ENCODE results near the gene KIF1B. TPM values are rescaled to one million over a fixed set of nuclear protein-coding genes. Genes with fewer than 3 reads are reported as not detected.
A peak's percentile ranks its signal among the peaks of the same experiment; 100 is the strongest.

KIF1B gene
- polyA plus RNA-seq, 1 of the 3 experiments (the other 2 are of a cell fraction) = 6.8 TPM

DNA sequence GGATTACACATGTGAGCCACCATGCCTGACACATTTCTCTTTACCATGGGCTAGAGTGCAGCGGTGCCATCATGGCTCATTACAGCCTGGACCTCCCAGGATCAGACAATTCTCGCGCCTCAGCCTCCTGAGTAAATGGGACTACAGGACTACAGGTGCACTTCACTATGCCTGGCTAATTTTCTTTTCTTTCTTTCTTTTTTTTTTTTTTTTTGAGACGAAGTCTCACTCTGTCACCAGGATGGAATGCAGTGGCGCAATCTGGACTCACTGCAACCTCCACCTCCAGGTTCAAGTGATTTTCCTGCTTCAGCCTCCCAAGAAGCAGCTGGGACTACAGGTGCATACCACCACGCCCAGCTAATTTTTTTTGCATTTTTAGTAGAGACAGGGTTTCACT, 14.8 kb upstream of the KIF1B start (continued):
- TF ChIP-seq REST (IDR thresholded peaks at IDR 0.05; ENCODE audit: low read depth, low read length) (no peak), FOXJ3 (CRISPR knock-in tag; IDR thresholded peaks at IDR 0.05) (no peak), TAF1 (IDR thresholded peaks at IDR 0.05; ENCODE audit: borderline replicate concordance, low read depth, low read length) (no peak)

DNA sequence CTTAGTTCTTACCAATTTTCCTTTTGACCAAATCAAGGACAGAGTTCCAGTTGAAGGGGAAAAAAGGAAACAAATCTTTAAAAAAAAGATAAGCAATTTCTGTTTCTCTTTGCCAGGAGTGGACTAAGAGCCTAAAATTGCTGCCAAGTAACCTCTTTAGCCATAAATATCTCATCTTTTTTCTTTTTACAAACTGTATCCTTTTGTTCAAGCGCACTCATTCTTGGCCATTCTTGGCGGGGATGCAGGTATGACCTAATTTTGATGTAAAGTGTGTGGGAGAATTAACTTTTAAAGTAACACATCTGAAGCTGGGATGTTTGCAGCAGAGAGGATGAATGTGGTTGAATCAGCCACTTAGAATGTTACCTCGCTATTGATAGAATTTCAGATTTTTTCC, 13.4 kb upstream of the KIF1B start:
- peak; percentile 47; the same call in 1 of the 2 replicates for TF ChIP-seq NFIC (IDR thresholded peaks at IDR 0.05; ENCODE audit: borderline replicate concordance)
- TF ChIP-seq MEF2A (IDR thresholded peaks at IDR 0.05; ENCODE audit: borderline replicate concordance, low read depth) = no peak; the same call in 1 of the 2 replicates
- TF ChIP-seq TAF1 (IDR thresholded peaks at IDR 0.05; ENCODE audit: borderline replicate concordance, low read depth, low read length) = no peak
- no peak for TF ChIP-seq ELF1 (IDR thresholded peaks at IDR 0.05)
- TF ChIP-seq YY1 (IDR thresholded peaks at IDR 0.05; ENCODE audit: low read depth) = no peak
- TF ChIP-seq CHD2 (IDR thresholded peaks at IDR 0.05; ENCODE audit: low read length, partially characterized antibody) = no peak
- peak; percentile 25; the same call in 1 of the 2 replicates for TF ChIP-seq TCF12 (IDR thresholded peaks at IDR 0.05)
- no peak for TF ChIP-seq GATA2 (CRISPR knock-in tag; IDR thresholded peaks at IDR 0.05)
- no peak for TF ChIP-seq FOXJ3 (CRISPR knock-in tag; IDR thresholded peaks at IDR 0.05)
- no peaks in the 10 kb centered on the region for H3K9me3 ChIP-seq
- POLR2A ChIA-PET = no interaction called here
- peaks cover 10% of the 10 kb centered on the region for H3F3A ChIP-seq (replicated peaks; ENCODE audit: insufficient read depth)
- DNase-seq = no peak
- peak overlapping the region; percentile 54; the same call in 1 of the 2 replicates for H3K4me2 ChIP-seq
- CTCF ChIA-PET = interaction anchor here (2.1 kb wide), 1 partner anchor 13 kb away, joined by 13 read pairs; the partner anchor contains the start of gene KIF1B
- no peaks in the 10 kb centered on the region for H4K20me1 ChIP-seq (ENCODE audit: insufficient read depth)
- WGBS (ENCODE audit: low lambda C conversion rate) = 49% methylated on average over 3 of the region's 3 CpGs
- 0 out of 4 replicates have a peak overlapping the region, but pooled peaks of 1 of the 2 experiments have one; percentile 17 for H3K4me3 ChIP-seq (ENCODE audit: low read depth in 2 of 2, low read length in 1 of 2)
- peak overlapping the region; percentile 58 for H2AFZ ChIP-seq (ENCODE audit: low read depth)
- no peaks in the 10 kb centered on the region for H3K79me2 ChIP-seq (ENCODE audit: insufficient read depth)
- no peaks in the 10 kb centered on the region for H3K27me3 ChIP-seq (ENCODE audit: insufficient read depth)
- 0 out of 2 replicates have a peak overlapping the region, but pooled peaks have one; percentile 15 for H3K9ac ChIP-seq
- peaks cover 0 to 2% of the 10 kb centered on the region in 2 experiments; a peak in 1 of 4 replicates for H3K4me1 ChIP-seq (ENCODE audit: control insufficient read depth in 1 of 2, insufficient read depth in 2 of 2, low read depth in 1 of 2, low read length in 1 of 2)
- H3K36me3 ChIP-seq (replicated peaks in 1 of 2; ENCODE audit: control insufficient read depth in 1 of 2, insufficient read depth in 2 of 2, low read length in 1 of 2) = no peaks in the 10 kb centered on the region
- peak overlapping the region in 1 of 2 experiments; percentile 59; a peak in 2 of 4 replicates for H3K27ac ChIP-seq (ENCODE audit: low read depth in 2 of 2, low read length in 1 of 2)
- no peaks in the 10 kb centered on the region for H3K9me2 ChIP-seq

GRCh38 chr1:10200620-10201019, 9.8 kb upstream of the KIF1B start:
- H3K79me2 ChIP-seq (ENCODE audit: insufficient read depth) = no peaks in the 10 kb centered on the region
- no peak overlapping the region for H3K4me2 ChIP-seq
- H3K9ac ChIP-seq = no peak overlapping the region
- no peak overlapping the region for H3K4me3 ChIP-seq (ENCODE audit: low read depth in 2 of 2, low read length in 1 of 2)
- 95% methylated on average over 4 of the region's 4 CpGs for WGBS (ENCODE audit: low lambda C conversion rate)
- no peaks in the 10 kb centered on the region for H4K20me1 ChIP-seq (ENCODE audit: insufficient read depth)
- H3K9me3 ChIP-seq = no peaks in the 10 kb centered on the region
- no peaks in the 10 kb centered on the region for H3K9me2 ChIP-seq
- H3K27ac ChIP-seq (ENCODE audit: low read depth in 2 of 2, low read length in 1 of 2) = no peak overlapping the region
- DNase-seq = no peak
- ChIA-PET CTCF (interaction anchor here (0.6 to 2.8 kb wide), 2 partner anchors 9 to 137 kb away, joined by 3 to 30 read pairs; partner anchors contain the start of gene KIF1B), POLR2A (no interaction called here)
- H3K27me3 ChIP-seq (ENCODE audit: insufficient read depth) = no peaks in the 10 kb centered on the region
- no peaks in the 10 kb centered on the region for H3K36me3 ChIP-seq (replicated peaks in 1 of 2; ENCODE audit: control insufficient read depth in 1 of 2, insufficient read depth in 2 of 2, low read length in 1 of 2)
- H2AFZ ChIP-seq (ENCODE audit: low read depth) = no peak overlapping the region
- H3K4me1 ChIP-seq (ENCODE audit: control insufficient read depth in 1 of 2, insufficient read depth in 2 of 2, low read depth in 1 of 2, low read length in 1 of 2) = no peaks in the 10 kb centered on the region
- peaks cover 15% of the 10 kb centered on the region for H3F3A ChIP-seq (replicated peaks; ENCODE audit: insufficient read depth)
- TF ChIP-seq FOSL2 (IDR thresholded peaks at IDR 0.05; ENCODE audit: borderline replicate concordance, low read depth) = no peak
- TF ChIP-seq, protein P1, sequence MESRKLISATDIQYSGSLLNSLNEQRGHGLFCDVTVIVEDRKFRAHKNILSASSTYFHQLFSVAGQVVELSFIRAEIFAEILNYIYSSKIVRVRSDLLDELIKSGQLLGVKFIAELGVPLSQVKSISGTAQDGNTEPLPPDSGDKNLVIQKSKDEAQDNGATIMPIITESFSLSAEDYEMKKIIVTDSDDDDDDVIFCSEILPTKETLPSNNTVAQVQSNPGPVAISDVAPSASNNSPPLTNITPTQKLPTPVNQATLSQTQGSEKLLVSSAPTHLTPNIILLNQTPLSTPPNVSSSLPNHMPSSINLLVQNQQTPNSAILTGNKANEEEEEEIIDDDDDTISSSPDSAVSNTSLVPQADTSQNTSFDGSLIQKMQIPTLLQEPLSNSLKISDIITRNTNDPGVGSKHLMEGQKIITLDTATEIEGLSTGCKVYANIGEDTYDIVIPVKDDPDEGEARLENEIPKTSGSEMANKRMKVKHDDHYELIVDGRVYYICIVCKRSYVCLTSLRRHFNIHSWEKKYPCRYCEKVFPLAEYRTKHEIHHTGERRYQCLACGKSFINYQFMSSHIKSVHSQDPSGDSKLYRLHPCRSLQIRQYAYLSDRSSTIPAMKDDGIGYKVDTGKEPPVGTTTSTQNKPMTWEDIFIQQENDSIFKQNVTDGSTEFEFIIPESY (IDR thresholded peaks at IDR 0.05; ENCODE audit: borderline replicate concordance, low read depth) = no peak
- no peak for TF ChIP-seq SMC3 (IDR thresholded peaks at IDR 0.05; ENCODE audit: low read depth, low read length)
- TF ChIP-seq TEAD4 (IDR thresholded peaks at IDR 0.05; ENCODE audit: borderline replicate concordance, insufficient read depth) = no peak
- TF ChIP-seq NRF1 (IDR thresholded peaks at IDR 0.05; ENCODE audit: low read depth, low read length) = no peak
- TF ChIP-seq, protein P2, sequence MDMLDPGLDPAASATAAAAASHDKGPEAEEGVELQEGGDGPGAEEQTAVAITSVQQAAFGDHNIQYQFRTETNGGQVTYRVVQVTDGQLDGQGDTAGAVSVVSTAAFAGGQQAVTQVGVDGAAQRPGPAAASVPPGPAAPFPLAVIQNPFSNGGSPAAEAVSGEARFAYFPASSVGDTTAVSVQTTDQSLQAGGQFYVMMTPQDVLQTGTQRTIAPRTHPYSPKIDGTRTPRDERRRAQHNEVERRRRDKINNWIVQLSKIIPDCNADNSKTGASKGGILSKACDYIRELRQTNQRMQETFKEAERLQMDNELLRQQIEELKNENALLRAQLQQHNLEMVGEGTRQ (IDR thresholded peaks at IDR 0.05; ENCODE audit: borderline replicate concordance, low read depth, low read length) = no peak
- TF ChIP-seq USF1 (IDR thresholded peaks at IDR 0.05; ENCODE audit: borderline replicate concordance, low read depth) = no peak
- no peak for TF ChIP-seq MXI1 (IDR thresholded peaks at IDR 0.05; ENCODE audit: low read depth, low read length)
- TF ChIP-seq FOXM1 (IDR thresholded peaks at IDR 0.05; ENCODE audit: low read depth) = no peak
- no peak for TF ChIP-seq RXRA (IDR thresholded peaks at IDR 0.05; ENCODE audit: borderline replicate concordance, low read depth)

All from SK-N-SH (cell line).